Stimulated activated CD8-positive, alpha-beta memory T cell treated with anti-CD3 and anti-CD28 coated beads, Interleukin-7, amount 100 ng/mL, for 1 hour (primary cell): ENCODE measurements around the gene DNAAF8.

Experiments used
- DNase-seq, 2 donors: peaks; one replicate each; pipeline ENCODE4 v3.0.0-alpha.2; 2020; ENCODE audit warnings: low read depth in 2 of 2

Gene DNAAF8

GRCh38 chr16:4752351-4753100 is 18.2 kb downstream of the DNAAF8 start:
- DNase-seq, result no peak

DNA sequence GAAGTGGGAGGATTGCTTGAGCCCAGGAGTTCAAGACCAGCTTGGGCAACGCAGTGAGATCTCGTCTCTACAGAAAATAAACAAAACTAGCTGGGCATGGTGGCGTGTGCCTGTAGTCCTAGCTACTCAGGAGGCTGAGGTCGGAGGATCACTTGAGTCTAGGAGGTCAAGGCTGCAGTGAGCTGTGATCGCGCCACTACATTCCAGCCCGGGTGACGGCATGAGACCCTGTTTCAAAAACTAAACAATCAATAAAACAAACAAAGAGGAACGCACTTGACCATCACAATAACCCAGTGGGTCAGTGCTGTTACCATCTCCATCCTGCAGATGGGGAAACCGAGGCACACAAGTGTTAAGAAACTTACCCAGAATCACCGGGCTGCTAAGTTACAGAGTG is 18.9 kb downstream of the DNAAF8 start:
- DNase-seq, result no peak

- DNase-seq, result no peak
These were observed 20.5 kb downstream of the DNAAF8 start for GRCh38 chr16:4754865-4755264.

DNA sequence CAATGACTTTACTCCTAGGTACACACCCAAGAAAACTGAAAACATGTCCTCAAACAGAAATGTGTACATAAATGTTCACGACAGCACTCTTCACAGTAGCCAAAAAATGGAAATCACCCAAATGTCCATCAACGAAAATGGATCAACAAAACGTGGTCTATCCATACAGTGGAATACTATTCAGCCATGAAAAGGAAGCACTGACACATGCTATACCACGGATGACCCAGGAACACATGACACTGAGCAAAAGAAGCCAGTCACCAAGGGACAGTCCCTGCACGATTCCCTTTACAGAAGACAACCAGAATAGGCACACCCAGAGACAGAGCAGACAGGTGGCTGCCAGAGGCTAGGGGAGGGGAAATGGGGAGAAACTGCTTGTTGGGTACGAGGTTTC is 21.4 kb downstream of the DNAAF8 start:
- no peak for DNase-seq

DNA sequence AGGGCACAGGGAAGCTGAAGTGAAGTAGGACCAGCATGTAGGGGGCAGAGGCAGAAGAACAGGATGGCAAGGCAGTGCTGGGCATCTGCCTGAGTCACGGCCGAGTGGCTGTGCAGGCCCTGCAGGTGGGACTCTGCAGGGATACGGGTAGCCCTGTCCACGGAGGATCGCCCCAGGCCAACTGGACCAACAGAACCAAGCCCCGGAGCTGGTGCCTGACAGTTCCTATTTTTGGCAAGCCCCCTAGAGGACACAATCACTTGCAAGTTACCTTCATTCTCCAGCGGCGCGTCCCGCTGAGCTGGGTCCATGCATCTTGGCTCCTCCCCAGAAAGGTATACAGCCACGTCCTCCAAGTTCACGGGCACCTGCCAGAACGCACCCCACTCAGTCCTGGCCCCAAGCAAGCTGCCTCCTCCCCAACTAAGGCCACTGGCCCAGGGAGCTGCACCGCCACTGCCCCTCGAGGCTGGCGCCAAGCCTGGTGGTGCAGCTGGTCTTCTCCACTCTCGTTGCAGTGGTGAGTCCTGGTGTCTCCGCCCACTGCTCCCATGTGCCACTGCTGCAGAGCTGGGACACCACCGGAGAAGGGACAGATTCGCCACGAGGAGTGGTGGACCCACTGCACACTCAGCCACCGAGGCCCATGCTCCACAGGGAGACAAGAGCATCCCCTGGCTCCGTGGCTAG is 26.0 kb downstream of the DNAAF8 start:
- DNase-seq, result no peak

GRCh38 chr16:4762205-4762604 is 27.9 kb downstream of the DNAAF8 start:
- DNase-seq, result no peak

DNA sequence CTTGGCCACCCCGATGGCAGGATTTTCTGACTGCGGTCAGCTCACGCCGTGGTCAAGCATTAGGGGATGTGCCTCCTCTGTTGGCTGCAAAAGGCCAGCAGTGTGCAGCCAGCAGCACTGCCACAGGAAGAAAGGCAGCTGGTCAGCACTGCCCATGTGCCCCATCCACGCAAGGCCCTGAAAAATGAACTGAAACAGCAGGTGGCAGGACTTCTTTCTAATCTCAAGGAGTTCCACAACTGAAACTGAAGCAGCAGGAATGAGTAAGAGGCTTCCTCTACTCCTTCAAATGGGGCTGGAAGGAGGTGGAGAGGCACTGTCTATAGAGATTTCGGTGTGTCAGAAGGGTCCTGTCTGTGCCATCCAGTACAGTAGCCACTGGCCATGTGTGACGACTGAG is 29.5 kb downstream of the DNAAF8 start:
- DNase-seq, result no peak

DNA sequence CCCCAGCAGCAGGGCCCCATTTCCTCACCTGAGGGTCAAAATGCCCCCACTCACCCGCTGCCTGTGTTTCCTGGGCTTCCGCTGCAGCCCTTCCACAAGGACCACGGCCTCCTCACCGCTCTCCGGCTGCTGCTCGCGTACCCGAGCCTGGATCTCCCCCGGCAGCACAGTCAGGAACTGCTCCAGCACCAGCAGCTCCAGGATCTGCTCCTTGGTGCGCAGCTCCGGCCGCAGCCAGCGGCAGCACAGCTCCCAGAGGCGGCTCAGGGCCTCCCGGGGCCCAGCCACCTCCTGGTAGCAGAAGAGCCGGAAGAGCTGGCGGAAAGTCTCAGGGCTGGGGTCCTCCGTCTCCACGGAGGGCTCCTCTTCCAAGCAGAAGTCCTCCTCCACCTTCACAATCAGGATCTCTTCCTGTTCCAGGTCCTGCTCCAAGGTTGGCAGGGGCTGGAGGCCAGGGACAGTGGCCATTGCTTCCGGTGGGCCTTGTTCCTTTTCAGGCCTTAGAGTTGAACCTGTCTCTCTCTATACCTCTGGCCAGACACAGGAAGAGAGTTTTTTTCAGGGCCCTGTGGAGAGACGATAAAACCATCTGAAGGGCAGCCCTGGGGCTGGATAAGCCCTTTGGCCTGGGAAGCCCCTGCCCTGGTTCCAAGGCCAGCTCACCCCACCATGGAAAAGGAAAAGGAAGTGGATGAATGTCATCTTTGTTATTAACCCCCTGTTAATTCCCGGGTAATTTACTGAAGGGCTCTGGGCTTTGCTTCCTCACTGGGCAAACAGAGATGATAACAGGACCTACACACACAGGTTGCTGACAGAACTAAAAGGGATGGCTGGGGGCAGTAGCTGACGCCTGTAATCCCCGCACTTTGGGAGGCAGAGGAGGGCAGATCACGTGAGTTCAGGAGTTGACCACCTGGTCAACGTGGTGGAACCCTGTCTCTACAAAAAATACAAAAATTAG is 31.5 kb downstream of the DNAAF8 start:
- no peak for DNase-seq

- DNase-seq, result peak; percentile 97 to 98
These were observed 32.7 kb downstream of the DNAAF8 start, which contains the start of gene ZNF500 for GRCh38 chr16:4766875-4767628. ZNF500 (minus strand) TSS chr16:4767162; CDS start chr16:4765978, 1,184 bp downstream.

DNA sequence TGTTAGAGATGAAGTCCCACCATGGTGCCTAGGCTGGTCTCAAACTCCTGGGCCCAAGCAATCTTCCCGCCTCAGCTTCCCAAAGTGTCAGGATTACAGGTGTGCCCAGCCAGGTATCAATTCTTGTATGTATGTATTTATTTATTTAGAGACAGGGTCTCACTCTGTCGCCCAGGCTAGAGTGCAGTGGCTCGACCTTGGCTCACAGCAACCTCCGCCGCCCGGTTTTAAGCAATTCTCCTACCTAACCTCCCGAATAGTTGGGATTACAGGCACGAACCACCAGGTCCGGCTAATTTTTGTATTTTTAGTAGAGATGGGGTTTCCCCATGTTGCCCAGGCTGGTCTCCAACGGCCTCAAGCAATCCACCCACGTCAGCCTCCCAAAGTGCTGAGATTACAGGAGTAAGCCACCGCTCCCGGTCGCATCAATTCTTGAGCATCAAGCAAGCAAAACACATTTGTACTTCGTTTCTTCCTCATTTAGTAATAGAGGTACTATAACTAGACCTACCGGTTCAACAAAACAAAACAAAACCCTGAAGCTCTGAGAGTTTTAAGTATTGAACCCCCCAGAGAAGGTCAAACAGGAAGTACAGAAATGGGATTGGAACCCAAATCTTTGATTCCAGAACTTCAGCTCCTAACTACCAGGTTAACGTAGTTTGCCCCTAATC is 33.7 kb downstream of the DNAAF8 start:
- no peak for DNase-seq

DNA sequence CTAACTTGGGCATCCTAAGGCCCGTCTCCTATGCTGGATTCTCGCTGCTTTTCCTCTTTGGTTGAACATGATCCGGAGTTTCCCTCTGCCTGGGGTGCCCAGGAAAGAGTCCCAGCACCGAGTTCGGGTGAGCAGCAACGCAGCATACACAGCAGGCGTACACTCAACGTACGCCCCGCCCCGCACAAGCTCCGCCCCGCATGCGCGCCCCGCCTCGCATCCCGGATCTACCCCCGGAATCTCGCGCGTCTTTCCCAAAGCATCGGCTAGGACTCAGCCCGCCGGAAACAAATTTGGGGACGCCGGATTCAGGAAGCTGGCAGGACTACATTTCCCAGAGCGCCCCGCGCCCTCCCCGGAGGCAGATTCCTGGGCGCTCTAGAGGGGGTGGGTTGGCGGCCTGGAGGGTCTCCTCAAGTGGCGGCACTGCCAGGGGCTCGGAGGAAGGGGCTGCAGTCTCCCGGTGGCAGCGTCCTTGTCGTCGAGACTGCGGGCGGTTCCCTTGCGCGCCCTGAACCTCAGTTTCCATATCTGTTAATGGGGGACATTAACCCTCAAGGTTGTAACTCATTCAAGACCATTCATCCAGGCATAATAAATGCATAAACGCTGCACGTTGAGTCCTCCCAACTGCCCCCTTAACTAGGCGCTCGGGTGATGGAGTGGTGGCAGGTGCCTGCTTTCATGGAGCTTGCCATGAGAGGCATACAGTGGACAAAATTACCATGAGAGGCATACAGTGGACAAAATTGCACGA is 34.4 kb downstream of the DNAAF8 start:
- peak; percentile 64 to 65 for DNase-seq

- DNase-seq, result no peak
These were observed 34.9 kb downstream of the DNAAF8 start for GRCh38 chr16:4769306-4769638.

DNA sequence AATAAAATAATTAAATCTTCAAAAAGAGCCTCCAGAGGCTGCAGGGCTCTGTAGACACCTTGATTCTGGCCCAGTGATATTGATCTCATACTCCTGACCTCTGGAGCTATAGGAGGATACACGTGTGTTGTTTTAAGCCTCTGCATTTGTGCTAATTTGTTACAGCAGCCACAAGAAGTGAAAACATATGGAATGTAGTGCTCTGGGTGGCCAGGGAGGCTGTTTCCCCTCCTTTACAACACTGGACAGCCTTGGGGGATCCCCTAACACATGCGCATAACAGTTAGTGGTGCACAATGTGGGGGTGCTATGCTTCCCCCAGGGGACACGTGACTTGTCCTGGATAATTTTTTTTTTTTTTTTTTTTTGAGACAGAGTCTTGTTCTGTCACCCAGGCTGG is 37.3 kb downstream of the DNAAF8 start:
- DNase-seq, result no peak

GRCh38 chr16:4772351-4772750 is 38.0 kb downstream of the DNAAF8 start:
- DNase-seq, result no peak

DNA sequence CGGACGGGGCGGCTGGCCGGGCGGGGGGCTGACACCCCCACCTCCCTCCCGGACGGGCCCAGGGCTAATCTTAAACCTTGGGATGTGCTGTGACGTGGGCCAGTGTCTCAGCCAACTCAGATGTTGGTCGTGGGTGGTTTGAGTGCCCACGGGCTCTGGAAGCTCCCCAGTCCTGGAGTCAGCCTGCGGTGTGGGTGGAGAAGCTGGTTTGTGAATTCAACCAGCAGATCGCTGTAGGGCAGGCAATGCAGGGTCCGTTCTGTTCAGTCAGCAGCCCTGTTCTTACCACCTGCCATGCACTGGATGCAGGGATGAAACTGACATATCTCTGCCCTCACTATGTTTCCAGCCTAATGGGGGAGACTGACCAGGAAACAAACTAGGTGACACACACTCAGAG is 40.7 kb downstream of the DNAAF8 start:
- no peak for DNase-seq

- no peak for DNase-seq
These were observed 41.9 kb downstream of the DNAAF8 start for GRCh38 chr16:4776141-4776705.

- DNase-seq, result no peak
These were observed 43.2 kb downstream of the DNAAF8 start for GRCh38 chr16:4777339-4778049.

DNA sequence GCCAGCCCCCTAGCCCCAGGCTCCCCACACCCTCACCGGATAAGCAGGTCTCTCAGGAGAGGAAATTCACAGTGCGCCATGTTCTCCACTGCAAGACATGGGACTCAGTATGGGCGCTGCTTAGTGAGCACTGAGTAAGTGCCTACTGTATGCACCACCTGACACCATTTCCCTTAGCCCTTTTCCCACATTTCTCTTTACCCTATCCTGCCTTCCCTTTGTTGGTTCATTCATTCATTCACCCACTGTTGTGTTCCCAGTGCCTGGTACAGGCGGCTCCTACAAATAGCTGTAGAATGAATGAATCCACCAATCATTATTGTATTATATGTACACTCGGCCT is 43.7 kb downstream of the DNAAF8 start:
- no peak for DNase-seq

DNA sequence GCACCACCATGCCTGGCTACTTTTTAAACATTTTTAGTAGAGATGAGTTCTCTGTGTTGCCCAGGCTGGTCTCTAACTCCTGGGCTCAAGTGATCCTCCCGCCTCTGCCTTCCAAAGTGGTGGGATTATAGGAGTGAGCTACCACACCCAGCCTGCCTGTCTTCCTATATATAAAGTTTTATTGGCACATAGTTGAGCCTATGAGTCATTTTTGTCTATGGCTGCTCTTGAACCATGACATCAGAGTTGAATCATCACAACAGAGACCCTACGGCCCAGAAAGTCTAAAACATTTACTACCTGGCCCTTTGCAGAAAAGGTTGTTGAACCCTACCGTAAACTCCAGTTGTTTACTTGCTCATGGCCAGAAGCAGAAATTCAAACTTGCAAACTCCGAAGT is 45.9 kb downstream of the DNAAF8 start:
- no peak for DNase-seq
